ENCODE results near the gene RALGPS2. TPM values are rescaled to one million over a fixed set of nuclear protein-coding genes. Genes with fewer than 3 reads are reported as not detected.
A peak's percentile ranks its signal among the peaks of the same experiment; 100 is the strongest.

Gene RALGPS2
- total and polyA plus RNA-seq, 2 of the 13 experiments (the other 11 are each of a cell fraction or from before 2014, with no cell fraction given): 15.6 to 36.0 TPM

DNA sequence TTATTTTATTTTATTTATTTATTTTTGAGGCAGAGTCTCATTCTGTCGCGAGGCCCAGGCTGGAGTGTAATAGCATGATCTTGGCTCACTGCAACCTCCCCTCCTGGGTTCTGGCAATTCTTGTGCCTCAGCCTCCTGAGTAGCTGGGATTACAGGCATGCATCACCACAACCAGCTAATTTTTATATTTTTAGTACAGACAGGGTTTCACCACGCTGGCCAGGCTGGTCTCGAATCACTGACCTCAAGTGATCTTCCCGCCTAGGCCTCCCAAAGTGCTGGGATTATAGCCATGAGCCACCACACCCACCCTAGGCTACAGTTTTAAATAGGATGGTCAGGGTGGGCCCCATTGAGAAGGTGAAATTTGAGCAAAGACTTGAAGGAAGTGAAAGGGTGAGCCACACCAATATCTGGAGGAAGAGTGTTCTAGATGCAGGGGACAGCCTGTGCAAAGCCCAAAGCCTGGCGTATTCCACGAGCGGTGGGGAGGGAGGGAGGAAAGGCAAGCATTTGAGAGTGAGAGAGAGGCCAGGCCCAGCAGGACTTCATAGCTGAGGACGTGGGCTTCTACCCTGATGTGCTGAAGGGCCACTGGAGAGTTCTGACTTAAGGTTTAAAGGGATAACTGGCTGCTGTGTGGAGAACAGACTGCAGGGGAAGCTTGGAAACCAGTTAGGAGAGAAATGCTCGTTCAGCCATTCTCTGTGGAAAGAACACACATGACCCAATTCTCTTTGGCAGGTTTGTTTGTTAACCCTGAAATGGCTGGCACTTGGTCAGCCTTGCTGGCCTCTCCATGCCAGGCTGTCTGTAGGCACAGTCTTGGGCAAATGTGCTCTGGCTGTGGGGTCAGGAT, 238.0 kb downstream of the RALGPS2 start:
- Histone ChIP-seq H3K79me2 (ENCODE audit: insufficient read depth, low read length) (no peaks in the 10 kb centered on the region), H4K20me1 (ENCODE audit: insufficient read depth, low read length) (no peaks in the 10 kb centered on the region), H2AFZ (ENCODE audit: low read length) (no peak overlapping the region), H3K9ac (ENCODE audit: insufficient read depth, low read depth, low read length) (no peak overlapping the region), H3K36me3 (replicated peaks in 1 of 2; ENCODE audit: control insufficient read depth in 1 of 2, insufficient read depth in 2 of 2, low read length in 2 of 2) (no peaks in the 10 kb centered on the region), H3K4me1 (ENCODE audit: insufficient read depth, low read length) (peaks cover 5% of the 10 kb centered on the region; the same call in 1 of the 2 replicates), H3K4me2 (ENCODE audit: low read depth, low read length) (peak overlapping the region; percentile 25), H3K27ac (ENCODE audit: extremely low read length, insufficient read depth, low read length) (no peak overlapping the region), H3K9me3 (ENCODE audit: low read length) (peaks cover 10% of the 10 kb centered on the region; the same call in 1 of the 2 replicates), H3K4me3 (replicated peaks in 1 of 3; ENCODE audit: insufficient read depth in 1 of 3, low read depth in 2 of 3, low read length in 3 of 3) (no peak overlapping the region; a peak in 1 of 6 replicates), H3K27me3 (ENCODE audit: control insufficient read depth in 1 of 2, insufficient read depth in 2 of 2, low read length in 2 of 2) (no peaks in the 10 kb centered on the region; a peak in 1 of 5 replicates)
- ChIA-PET POLR2A (no interaction called here), CTCF (ENCODE audit: low intra/inter-chr PET ratio, low total read pairs) (no interaction called here)
- BruUV-seq (replicated peaks): no TSS peak
- 52% methylated on average over 10 of the region's 10 CpGs for WGBS (ENCODE audit: low lambda C conversion rate)
- intact Hi-C loops (cut with micrococcal nuclease; ENCODE audit: unreplicated experiment): no loop called here
- no peak for FAIRE-seq
- peak; percentile 54; the same call in 2 of the 3 replicates for ATAC-seq
- no peak for DNase-seq (ENCODE audit: low spot score)
- TF ChIP-seq NR1H2 (CRISPR knock-in tag; IDR thresholded peaks at IDR 0.05; ENCODE audit: borderline replicate concordance, low read depth) (no peak), ZNF652 (CRISPR knock-in tag; IDR thresholded peaks at IDR 0.05; ENCODE audit: borderline replicate concordance, low read depth) (peak; percentile 77)
- TF ChIP-seq, protein P1, sequence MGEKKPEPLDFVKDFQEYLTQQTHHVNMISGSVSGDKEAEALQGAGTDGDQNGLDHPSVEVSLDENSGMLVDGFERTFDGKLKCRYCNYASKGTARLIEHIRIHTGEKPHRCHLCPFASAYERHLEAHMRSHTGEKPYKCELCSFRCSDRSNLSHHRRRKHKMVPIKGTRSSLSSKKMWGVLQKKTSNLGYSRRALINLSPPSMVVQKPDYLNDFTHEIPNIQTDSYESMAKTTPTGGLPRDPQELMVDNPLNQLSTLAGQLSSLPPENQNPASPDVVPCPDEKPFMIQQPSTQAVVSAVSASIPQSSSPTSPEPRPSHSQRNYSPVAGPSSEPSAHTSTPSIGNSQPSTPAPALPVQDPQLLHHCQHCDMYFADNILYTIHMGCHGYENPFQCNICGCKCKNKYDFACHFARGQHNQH (CRISPR knock-in tag; IDR thresholded peaks at IDR 0.05): no peak
- in situ Hi-C loops (cut with HindIII; ENCODE audit: extremely low pct_ligation_motif_present, low pct_unique_long_range_greater_than_20kb): no loop called here

GRCh38 chr1:178964469-178965330, 239.7 kb downstream of the RALGPS2 start:
- H3K36me3 ChIP-seq (replicated peaks in 1 of 2; ENCODE audit: control insufficient read depth in 1 of 2, insufficient read depth in 2 of 2, low read length in 2 of 2): no peaks in the 10 kb centered on the region
- ATAC-seq (no peak), FAIRE-seq (no peak), DNase-seq (ENCODE audit: low spot score) (no peak)
- ChIA-PET POLR2A (no interaction called here), CTCF (ENCODE audit: low intra/inter-chr PET ratio, low total read pairs) (no interaction called here)
- in situ Hi-C loops (cut with HindIII; ENCODE audit: extremely low pct_ligation_motif_present, low pct_unique_long_range_greater_than_20kb): no loop called here
- H3K79me2 ChIP-seq (ENCODE audit: insufficient read depth, low read length): no peaks in the 10 kb centered on the region
- H3K4me3 ChIP-seq (replicated peaks in 1 of 3; ENCODE audit: insufficient read depth in 1 of 3, low read depth in 2 of 3, low read length in 3 of 3): no peak overlapping the region
- no peak overlapping the region for H2AFZ ChIP-seq (ENCODE audit: low read length)
- intact Hi-C loops (cut with micrococcal nuclease; ENCODE audit: unreplicated experiment): no loop called here
- no peak overlapping the region for H3K9ac ChIP-seq (ENCODE audit: insufficient read depth, low read depth, low read length)
- no peak overlapping the region for H3K4me2 ChIP-seq (ENCODE audit: low read depth, low read length)
- no TSS peak for BruUV-seq (replicated peaks)
- no peaks in the 10 kb centered on the region for H4K20me1 ChIP-seq (ENCODE audit: insufficient read depth, low read length)
- TF ChIP-seq CEBPB (IDR thresholded peaks at IDR 0.05; ENCODE audit: borderline replicate concordance, low read depth, low read length): peak; percentile 71
- peak; percentile 99 for TF ChIP-seq ZNF331 (CRISPR knock-in tag; IDR thresholded peaks at IDR 0.05)
- TF ChIP-seq CHD4 (IDR thresholded peaks at IDR 0.05; ENCODE audit: borderline replicate concordance, low read length): no peak
- H3K9me3 ChIP-seq (ENCODE audit: low read length): peaks cover 10% of the 10 kb centered on the region; the same call in 1 of the 2 replicates
- no peak overlapping the region for H3K27ac ChIP-seq (ENCODE audit: extremely low read length, insufficient read depth, low read length)
- H3K27me3 ChIP-seq (ENCODE audit: control insufficient read depth in 1 of 2, insufficient read depth in 2 of 2, low read length in 2 of 2): no peaks in the 10 kb centered on the region; a peak in 1 of 5 replicates
- WGBS (ENCODE audit: low lambda C conversion rate): 56% methylated on average over 5 of the region's 8 CpGs
- H3K4me1 ChIP-seq (ENCODE audit: insufficient read depth, low read length): peaks cover 11% of the 10 kb centered on the region

Data from HepG2 (cell line).